Fibroblast of lung (primary cell): ENCODE measurements around the gene GPX5.

Source experiments
- EZH2 ChIP-seq: IDR thresholded peaks from 2 replicates; pipeline ENCODE4 v1.5.1; 2012; ENCODE audit warnings: low read length, control low read depth, mild to moderate bottlenecking; ENCODE audit errors: missing control alignments
- TF ChIP-seq, protein P1 (sequence below), 2 donors: IDR thresholded peaks in 1 of 2; conservative IDR thresholded peaks in 1 of 2; 1 replicate in 1 of 2; 2 replicates in 1 of 2; pipeline ENCODE4 v1.5.1; 2011 to 2012; ENCODE audit warnings: low read length in 2 of 2, control low read depth in 1 of 2, inconsistent platforms in 1 of 2, low read depth in 1 of 2, mild to moderate bottlenecking in 1 of 2

GRCh38 chr6:28486988-28487742 lies 38.5 kb upstream of the GPX5 start:
- TF ChIP-seq EZH2 = no peak
- TF ChIP-seq, protein P1, sequence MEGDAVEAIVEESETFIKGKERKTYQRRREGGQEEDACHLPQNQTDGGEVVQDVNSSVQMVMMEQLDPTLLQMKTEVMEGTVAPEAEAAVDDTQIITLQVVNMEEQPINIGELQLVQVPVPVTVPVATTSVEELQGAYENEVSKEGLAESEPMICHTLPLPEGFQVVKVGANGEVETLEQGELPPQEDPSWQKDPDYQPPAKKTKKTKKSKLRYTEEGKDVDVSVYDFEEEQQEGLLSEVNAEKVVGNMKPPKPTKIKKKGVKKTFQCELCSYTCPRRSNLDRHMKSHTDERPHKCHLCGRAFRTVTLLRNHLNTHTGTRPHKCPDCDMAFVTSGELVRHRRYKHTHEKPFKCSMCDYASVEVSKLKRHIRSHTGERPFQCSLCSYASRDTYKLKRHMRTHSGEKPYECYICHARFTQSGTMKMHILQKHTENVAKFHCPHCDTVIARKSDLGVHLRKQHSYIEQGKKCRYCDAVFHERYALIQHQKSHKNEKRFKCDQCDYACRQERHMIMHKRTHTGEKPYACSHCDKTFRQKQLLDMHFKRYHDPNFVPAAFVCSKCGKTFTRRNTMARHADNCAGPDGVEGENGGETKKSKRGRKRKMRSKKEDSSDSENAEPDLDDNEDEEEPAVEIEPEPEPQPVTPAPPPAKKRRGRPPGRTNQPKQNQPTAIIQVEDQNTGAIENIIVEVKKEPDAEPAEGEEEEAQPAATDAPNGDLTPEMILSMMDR (conservative IDR thresholded peaks at IDR 0.05 in 1 of 2, IDR thresholded peaks at IDR 0.05 in 1 of 2; ENCODE audit: low read depth in 1 of 2, low read length in 2 of 2) = no peak
